WTC11 (cell line): Measurements from ENCODE around the gene UGT1A4. TPM values are rescaled to one million over a fixed set of nuclear protein-coding genes. Genes with fewer than 3 reads are reported as not detected.

Experiments
- ATAC-seq: fragments of 200-7000 bp; cut with Tn5 transposase; 2 replicates; pipeline ENCODE4 v1.10.0; 2021; ENCODE audit warnings: mild to moderate bottlenecking, moderate library complexity
- CTCF ChIA-PET: fragments of 300-600 bp; sonication (Branson Sonifier 250); formaldehyde crosslinking; loops from one replicate; lab custom pipeline; 2021; ENCODE audit warnings: antibody characterized with exemption; lab: Charles Lee
- POLR2A ChIA-PET: fragments of 350-600 bp; sonication (Branson Sonifier 250); formaldehyde crosslinking; loops from one replicate; lab custom pipeline; 2021; ENCODE audit warnings: antibody characterized with exemption; lab: Charles Lee
- DNase-seq: peaks from one replicate; pipeline ENCODE4 v3.0.0; 2021; ENCODE audit warnings: low spot score
- H3K27ac Mint-ChIP-seq: 2 replicates; pipeline ENCODE4 v1.8.0; 2021; ENCODE audit warnings: mixed read lengths
- H3K27me3 Mint-ChIP-seq: 2 replicates; pipeline ENCODE4 v1.8.0; 2021; ENCODE audit warnings: low read depth, mild to moderate bottlenecking, moderate library complexity, mixed read lengths
- H3K36me3 Mint-ChIP-seq: 2 replicates; pipeline ENCODE4 v1.8.0; 2021; ENCODE audit warnings: mixed read lengths
- H3K4me1 Mint-ChIP-seq: 2 replicates; pipeline ENCODE4 v1.8.0; 2022; ENCODE audit warnings: mixed read lengths
- H3K4me3 Mint-ChIP-seq: 2 replicates; pipeline ENCODE4 v1.8.0; 2021; ENCODE audit warnings: mild to moderate bottlenecking, moderate library complexity, mixed read lengths
- H3K9me3 Mint-ChIP-seq: 2 replicates; pipeline ENCODE4 v1.8.0; 2021; ENCODE audit warnings: mixed read lengths
- GABPB1 ChIP-seq: sonication (generic); formaldehyde crosslinking; IDR thresholded peaks from 2 replicates; pipeline ENCODE4 v1.8.1; 2023; ENCODE audit warnings: mild to moderate bottlenecking, missing genetic modification reagents
- MXD4 ChIP-seq: fragments of 250-450 bp; sonication (Bioruptor Pico); IDR thresholded peaks from 2 replicates; pipeline ENCODE4 v1.8.0; 2021; ENCODE audit warnings: mild to moderate bottlenecking, moderate library complexity, borderline replicate concordance
- TCF7 ChIP-seq: sonication (generic); formaldehyde crosslinking; IDR thresholded peaks from 2 replicates; pipeline ENCODE4 v1.8.0; 2022; ENCODE audit warnings: mild to moderate bottlenecking, low read depth, missing genetic modification reagents, moderate library complexity
- ZBTB21 ChIP-seq: sonication (generic); formaldehyde crosslinking; IDR thresholded peaks from 2 replicates; pipeline ENCODE4 v1.8.1; 2023; ENCODE audit warnings: mild to moderate bottlenecking, missing genetic modification reagents, borderline replicate concordance
- ZNF121 ChIP-seq: sonication (generic); formaldehyde crosslinking; IDR thresholded peaks from 2 replicates; pipeline ENCODE4 v1.8.0; 2023; ENCODE audit warnings: missing genetic modification reagents
- ZNF219 ChIP-seq: sonication (generic); formaldehyde crosslinking; IDR thresholded peaks from 2 replicates; pipeline ENCODE4 v1.8.0; 2023; ENCODE audit warnings: missing genetic modification reagents, mild to moderate bottlenecking, borderline replicate concordance
- ZNF232 ChIP-seq: sonication (generic); formaldehyde crosslinking; IDR thresholded peaks from 2 replicates; pipeline ENCODE4 v1.8.0; 2022; ENCODE audit warnings: mild to moderate bottlenecking, missing genetic modification reagents
- ZNF396 ChIP-seq: fragments of 250-450 bp; sonication (Bioruptor Pico); IDR thresholded peaks from 2 replicates; pipeline ENCODE4 v1.8.0; 2021; ENCODE audit warnings: mild to moderate bottlenecking, moderate library complexity, borderline replicate concordance
- ZNF416 ChIP-seq: fragments of 250-450 bp; sonication (Bioruptor Pico); IDR thresholded peaks from 2 replicates; pipeline ENCODE4 v1.9.0; 2021; ENCODE audit warnings: mild to moderate bottlenecking, inconsistent platforms
- ZNF423 ChIP-seq: fragments of 250-450 bp; sonication (Bioruptor Pico); IDR thresholded peaks from 2 replicates; pipeline ENCODE4 v2.1.2; 2022; ENCODE audit warnings: mild to moderate bottlenecking, moderate library complexity
- total RNA-seq: library from RNA; stranded (reverse); gene quantifications from 3 replicates; pipeline ENCODE4 v1.2.3, GENCODE V29; 2021
- TF ChIP-seq, protein P1 (sequence below): sonication (generic); formaldehyde crosslinking; IDR thresholded peaks from 2 replicates; pipeline ENCODE4 v1.8.1; 2023; ENCODE audit warnings: mild to moderate bottlenecking, missing genetic modification reagents
- TF ChIP-seq, protein P2 (sequence below): sonication (generic); formaldehyde crosslinking; IDR thresholded peaks from 2 replicates; pipeline ENCODE4 v1.8.1; 2022; ENCODE audit warnings: low read depth, missing genetic modification reagents, borderline replicate concordance
- TF ChIP-seq, protein P3 (sequence below): sonication (generic); formaldehyde crosslinking; conservative IDR thresholded peaks from 2 replicates; pipeline ENCODE4 v1.8.1; 2023; ENCODE audit warnings: mild to moderate bottlenecking, low read depth, missing genetic modification reagents, moderate library complexity
- TF ChIP-seq, protein P4 (sequence below): fragments of 250-450 bp; sonication (Bioruptor Pico); IDR thresholded peaks from 2 replicates; pipeline ENCODE4 v1.8.0; 2021; ENCODE audit warnings: mild to moderate bottlenecking
- TF ChIP-seq, protein P5 (sequence below): fragments of 250-450 bp; sonication (Bioruptor Pico); IDR thresholded peaks from 2 replicates; pipeline ENCODE4 v1.9.0; 2021; ENCODE audit warnings: mild to moderate bottlenecking, borderline replicate concordance
- TF ChIP-seq, protein P6 (sequence below): fragments of 200-600 bp; IDR thresholded peaks from 2 replicates; pipeline ENCODE4 v1.8.0; 2022; ENCODE audit warnings: antibody characterized with exemption
- TF ChIP-seq, protein P7 (sequence below): sonication (generic); formaldehyde crosslinking; IDR thresholded peaks from 2 replicates; pipeline ENCODE4 v1.8.1; 2022; ENCODE audit warnings: missing genetic modification reagents, borderline replicate concordance
- TF ChIP-seq, protein P8 (sequence below): sonication (generic); formaldehyde crosslinking; IDR thresholded peaks from 2 replicates; pipeline ENCODE4 v1.8.1; 2023; ENCODE audit warnings: mild to moderate bottlenecking, missing genetic modification reagents

Gene UGT1A4
- total RNA-seq, 1 experiment from 2014 or later: 0.22 TPM

DNA sequence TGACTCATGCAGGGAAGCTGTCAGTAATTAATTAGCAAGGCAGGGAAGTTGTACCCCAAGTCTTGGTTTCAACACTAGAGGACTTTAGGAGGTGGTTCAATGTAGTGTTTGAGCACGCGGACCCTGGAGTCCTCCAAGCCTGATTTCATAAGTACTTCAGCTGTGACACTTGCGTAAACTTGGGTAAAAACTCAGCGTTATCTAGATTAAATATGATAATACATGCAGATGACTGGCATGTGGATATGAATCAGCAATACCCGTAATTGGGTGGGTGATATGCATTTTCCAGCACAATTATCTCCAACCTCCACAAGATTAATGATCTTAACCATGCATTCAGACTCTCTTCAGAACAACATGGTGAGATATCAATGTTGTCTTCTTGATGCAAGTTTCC lies 31.6 kb upstream of the UGT1A4 start:
- CTCF ChIA-PET: no interaction called here
- ATAC-seq (no peak), DNase-seq (no peak)
- TF ChIP-seq GABPB1 (CRISPR knock-in tag) (no peak), ZNF423 (CRISPR knock-in tag) (no peak), ZNF121 (CRISPR knock-in tag) (no peak), ZNF219 (CRISPR knock-in tag) (no peak), ZNF232 (CRISPR knock-in tag) (no peak)
- TF ChIP-seq, protein P1, sequence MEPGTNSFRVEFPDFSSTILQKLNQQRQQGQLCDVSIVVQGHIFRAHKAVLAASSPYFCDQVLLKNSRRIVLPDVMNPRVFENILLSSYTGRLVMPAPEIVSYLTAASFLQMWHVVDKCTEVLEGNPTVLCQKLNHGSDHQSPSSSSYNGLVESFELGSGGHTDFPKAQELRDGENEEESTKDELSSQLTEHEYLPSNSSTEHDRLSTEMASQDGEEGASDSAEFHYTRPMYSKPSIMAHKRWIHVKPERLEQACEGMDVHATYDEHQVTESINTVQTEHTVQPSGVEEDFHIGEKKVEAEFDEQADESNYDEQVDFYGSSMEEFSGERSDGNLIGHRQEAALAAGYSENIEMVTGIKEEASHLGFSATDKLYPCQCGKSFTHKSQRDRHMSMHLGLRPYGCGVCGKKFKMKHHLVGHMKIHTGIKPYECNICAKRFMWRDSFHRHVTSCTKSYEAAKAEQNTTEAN (CRISPR knock-in tag): no peak
- no peaks in the 10 kb centered on the region for H3K36me3 Mint-ChIP-seq
- H3K27me3 Mint-ChIP-seq: no peaks in the 10 kb centered on the region
- H3K4me3 Mint-ChIP-seq: no peak overlapping the region
- no peak overlapping the region for H3K27ac Mint-ChIP-seq
- POLR2A ChIA-PET: no interaction called here
- 0 out of 2 replicates have a peak, but pooled peaks cover 4% of the 10 kb centered on the region for H3K9me3 Mint-ChIP-seq
- H3K4me1 Mint-ChIP-seq: peaks cover 20% of the 10 kb centered on the region

DNA sequence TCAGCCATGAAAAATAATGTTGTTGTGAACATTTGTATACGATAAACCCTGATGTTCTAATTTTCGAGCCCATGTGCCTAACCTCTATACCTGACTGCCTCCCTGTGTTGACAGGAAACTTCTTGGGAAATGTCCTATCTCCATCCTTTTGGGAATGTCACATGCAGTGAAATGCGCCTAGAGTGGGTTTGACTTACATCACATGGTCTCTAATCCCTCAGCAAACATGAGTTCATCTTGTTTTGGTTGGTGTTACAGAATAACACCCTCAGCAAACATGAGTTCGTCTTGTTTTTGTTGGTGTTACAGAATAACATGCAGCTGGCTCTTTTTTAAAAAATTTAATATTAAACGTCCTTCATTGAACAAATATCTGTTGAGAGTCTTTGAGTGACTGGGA lies 30.2 kb upstream of the UGT1A4 start:
- CTCF ChIA-PET: interaction anchor here (1.4 kb wide), 1 partner anchor 23 kb away, joined by 3 read pairs; no protein-coding TSS in a partner anchor
- Mint-ChIP-seq H3K4me1 (peaks cover 24% of the 10 kb centered on the region), H3K27me3 (peaks cover 3% of the 10 kb centered on the region; the same call in 1 of the 2 replicates), H3K9me3 (0 out of 2 replicates have a peak, but pooled peaks cover 4% of the 10 kb centered on the region), H3K4me3 (no peak overlapping the region), H3K27ac (no peak overlapping the region), H3K36me3 (no peaks in the 10 kb centered on the region)
- POLR2A ChIA-PET: no interaction called here
- no peak for DNase-seq
- no peak for ATAC-seq
- TF ChIP-seq MXD4 (CRISPR knock-in tag) (no peak), TCF7 (no peak), ZBTB21 (CRISPR knock-in tag) (no peak), ZNF416 (no peak), ZNF396 (no peak)
- TF ChIP-seq, protein P2, sequence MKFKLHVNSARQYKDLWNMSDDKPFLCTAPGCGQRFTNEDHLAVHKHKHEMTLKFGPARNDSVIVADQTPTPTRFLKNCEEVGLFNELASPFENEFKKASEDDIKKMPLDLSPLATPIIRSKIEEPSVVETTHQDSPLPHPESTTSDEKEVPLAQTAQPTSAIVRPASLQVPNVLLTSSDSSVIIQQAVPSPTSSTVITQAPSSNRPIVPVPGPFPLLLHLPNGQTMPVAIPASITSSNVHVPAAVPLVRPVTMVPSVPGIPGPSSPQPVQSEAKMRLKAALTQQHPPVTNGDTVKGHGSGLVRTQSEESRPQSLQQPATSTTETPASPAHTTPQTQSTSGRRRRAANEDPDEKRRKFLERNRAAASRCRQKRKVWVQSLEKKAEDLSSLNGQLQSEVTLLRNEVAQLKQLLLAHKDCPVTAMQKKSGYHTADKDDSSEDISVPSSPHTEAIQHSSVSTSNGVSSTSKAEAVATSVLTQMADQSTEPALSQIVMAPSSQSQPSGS (CRISPR knock-in tag): no peak
- TF ChIP-seq, protein P3, sequence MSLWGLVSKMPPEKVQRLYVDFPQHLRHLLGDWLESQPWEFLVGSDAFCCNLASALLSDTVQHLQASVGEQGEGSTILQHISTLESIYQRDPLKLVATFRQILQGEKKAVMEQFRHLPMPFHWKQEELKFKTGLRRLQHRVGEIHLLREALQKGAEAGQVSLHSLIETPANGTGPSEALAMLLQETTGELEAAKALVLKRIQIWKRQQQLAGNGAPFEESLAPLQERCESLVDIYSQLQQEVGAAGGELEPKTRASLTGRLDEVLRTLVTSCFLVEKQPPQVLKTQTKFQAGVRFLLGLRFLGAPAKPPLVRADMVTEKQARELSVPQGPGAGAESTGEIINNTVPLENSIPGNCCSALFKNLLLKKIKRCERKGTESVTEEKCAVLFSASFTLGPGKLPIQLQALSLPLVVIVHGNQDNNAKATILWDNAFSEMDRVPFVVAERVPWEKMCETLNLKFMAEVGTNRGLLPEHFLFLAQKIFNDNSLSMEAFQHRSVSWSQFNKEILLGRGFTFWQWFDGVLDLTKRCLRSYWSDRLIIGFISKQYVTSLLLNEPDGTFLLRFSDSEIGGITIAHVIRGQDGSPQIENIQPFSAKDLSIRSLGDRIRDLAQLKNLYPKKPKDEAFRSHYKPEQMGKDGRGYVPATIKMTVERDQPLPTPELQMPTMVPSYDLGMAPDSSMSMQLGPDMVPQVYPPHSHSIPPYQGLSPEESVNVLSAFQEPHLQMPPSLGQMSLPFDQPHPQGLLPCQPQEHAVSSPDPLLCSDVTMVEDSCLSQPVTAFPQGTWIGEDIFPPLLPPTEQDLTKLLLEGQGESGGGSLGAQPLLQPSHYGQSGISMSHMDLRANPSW (CRISPR knock-in tag): no peak
- TF ChIP-seq, protein P4, sequence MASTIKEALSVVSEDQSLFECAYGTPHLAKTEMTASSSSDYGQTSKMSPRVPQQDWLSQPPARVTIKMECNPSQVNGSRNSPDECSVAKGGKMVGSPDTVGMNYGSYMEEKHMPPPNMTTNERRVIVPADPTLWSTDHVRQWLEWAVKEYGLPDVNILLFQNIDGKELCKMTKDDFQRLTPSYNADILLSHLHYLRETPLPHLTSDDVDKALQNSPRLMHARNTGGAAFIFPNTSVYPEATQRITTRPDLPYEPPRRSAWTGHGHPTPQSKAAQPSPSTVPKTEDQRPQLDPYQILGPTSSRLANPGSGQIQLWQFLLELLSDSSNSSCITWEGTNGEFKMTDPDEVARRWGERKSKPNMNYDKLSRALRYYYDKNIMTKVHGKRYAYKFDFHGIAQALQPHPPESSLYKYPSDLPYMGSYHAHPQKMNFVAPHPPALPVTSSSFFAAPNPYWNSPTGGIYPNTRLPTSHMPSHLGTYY (CRISPR knock-in tag): no peak
- TF ChIP-seq, protein P5, sequence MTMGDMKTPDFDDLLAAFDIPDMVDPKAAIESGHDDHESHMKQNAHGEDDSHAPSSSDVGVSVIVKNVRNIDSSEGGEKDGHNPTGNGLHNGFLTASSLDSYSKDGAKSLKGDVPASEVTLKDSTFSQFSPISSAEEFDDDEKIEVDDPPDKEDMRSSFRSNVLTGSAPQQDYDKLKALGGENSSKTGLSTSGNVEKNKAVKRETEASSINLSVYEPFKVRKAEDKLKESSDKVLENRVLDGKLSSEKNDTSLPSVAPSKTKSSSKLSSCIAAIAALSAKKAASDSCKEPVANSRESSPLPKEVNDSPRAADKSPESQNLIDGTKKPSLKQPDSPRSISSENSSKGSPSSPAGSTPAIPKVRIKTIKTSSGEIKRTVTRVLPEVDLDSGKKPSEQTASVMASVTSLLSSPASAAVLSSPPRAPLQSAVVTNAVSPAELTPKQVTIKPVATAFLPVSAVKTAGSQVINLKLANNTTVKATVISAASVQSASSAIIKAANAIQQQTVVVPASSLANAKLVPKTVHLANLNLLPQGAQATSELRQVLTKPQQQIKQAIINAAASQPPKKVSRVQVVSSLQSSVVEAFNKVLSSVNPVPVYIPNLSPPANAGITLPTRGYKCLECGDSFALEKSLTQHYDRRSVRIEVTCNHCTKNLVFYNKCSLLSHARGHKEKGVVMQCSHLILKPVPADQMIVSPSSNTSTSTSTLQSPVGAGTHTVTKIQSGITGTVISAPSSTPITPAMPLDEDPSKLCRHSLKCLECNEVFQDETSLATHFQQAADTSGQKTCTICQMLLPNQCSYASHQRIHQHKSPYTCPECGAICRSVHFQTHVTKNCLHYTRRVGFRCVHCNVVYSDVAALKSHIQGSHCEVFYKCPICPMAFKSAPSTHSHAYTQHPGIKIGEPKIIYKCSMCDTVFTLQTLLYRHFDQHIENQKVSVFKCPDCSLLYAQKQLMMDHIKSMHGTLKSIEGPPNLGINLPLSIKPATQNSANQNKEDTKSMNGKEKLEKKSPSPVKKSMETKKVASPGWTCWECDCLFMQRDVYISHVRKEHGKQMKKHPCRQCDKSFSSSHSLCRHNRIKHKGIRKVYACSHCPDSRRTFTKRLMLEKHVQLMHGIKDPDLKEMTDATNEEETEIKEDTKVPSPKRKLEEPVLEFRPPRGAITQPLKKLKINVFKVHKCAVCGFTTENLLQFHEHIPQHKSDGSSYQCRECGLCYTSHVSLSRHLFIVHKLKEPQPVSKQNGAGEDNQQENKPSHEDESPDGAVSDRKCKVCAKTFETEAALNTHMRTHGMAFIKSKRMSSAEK (CRISPR knock-in tag): no peak
- TF ChIP-seq, protein P6, sequence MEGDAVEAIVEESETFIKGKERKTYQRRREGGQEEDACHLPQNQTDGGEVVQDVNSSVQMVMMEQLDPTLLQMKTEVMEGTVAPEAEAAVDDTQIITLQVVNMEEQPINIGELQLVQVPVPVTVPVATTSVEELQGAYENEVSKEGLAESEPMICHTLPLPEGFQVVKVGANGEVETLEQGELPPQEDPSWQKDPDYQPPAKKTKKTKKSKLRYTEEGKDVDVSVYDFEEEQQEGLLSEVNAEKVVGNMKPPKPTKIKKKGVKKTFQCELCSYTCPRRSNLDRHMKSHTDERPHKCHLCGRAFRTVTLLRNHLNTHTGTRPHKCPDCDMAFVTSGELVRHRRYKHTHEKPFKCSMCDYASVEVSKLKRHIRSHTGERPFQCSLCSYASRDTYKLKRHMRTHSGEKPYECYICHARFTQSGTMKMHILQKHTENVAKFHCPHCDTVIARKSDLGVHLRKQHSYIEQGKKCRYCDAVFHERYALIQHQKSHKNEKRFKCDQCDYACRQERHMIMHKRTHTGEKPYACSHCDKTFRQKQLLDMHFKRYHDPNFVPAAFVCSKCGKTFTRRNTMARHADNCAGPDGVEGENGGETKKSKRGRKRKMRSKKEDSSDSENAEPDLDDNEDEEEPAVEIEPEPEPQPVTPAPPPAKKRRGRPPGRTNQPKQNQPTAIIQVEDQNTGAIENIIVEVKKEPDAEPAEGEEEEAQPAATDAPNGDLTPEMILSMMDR: no peak
- TF ChIP-seq, protein P7, sequence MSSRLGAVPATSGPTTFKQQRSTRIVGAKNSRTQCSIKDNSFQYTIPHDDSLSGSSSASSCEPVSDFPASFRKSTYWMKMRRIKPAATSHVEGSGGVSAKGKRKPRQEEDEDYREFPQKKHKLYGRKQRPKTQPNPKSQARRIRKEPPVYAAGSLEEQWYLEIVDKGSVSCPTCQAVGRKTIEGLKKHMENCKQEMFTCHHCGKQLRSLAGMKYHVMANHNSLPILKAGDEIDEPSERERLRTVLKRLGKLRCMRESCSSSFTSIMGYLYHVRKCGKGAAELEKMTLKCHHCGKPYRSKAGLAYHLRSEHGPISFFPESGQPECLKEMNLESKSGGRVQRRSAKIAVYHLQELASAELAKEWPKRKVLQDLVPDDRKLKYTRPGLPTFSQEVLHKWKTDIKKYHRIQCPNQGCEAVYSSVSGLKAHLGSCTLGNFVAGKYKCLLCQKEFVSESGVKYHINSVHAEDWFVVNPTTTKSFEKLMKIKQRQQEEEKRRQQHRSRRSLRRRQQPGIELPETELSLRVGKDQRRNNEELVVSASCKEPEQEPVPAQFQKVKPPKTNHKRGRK: no peak
- TF ChIP-seq, protein P8, sequence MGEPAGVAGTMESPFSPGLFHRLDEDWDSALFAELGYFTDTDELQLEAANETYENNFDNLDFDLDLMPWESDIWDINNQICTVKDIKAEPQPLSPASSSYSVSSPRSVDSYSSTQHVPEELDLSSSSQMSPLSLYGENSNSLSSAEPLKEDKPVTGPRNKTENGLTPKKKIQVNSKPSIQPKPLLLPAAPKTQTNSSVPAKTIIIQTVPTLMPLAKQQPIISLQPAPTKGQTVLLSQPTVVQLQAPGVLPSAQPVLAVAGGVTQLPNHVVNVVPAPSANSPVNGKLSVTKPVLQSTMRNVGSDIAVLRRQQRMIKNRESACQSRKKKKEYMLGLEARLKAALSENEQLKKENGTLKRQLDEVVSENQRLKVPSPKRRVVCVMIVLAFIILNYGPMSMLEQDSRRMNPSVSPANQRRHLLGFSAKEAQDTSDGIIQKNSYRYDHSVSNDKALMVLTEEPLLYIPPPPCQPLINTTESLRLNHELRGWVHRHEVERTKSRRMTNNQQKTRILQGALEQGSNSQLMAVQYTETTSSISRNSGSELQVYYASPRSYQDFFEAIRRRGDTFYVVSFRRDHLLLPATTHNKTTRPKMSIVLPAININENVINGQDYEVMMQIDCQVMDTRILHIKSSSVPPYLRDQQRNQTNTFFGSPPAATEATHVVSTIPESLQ (CRISPR knock-in tag): no peak
